IPS-15b (cell line): ENCODE results near the gene RUNX1.

Source experiments
- H3K27me3 ChIP-seq: one replicate; pipeline ENCODE4 v1.6.1; 2013; ENCODE audit warnings: low read length; ENCODE audit not compliant: control insufficient read depth, insufficient read depth
- H3K36me3 ChIP-seq: one replicate; pipeline ENCODE4 v1.6.1; 2013; ENCODE audit warnings: low read length; ENCODE audit not compliant: control insufficient read depth, insufficient read depth
- H3K4me1 ChIP-seq: one replicate; pipeline ENCODE4 v1.6.1; 2013; ENCODE audit warnings: mild to moderate bottlenecking, low read length; ENCODE audit not compliant: control insufficient read depth, insufficient read depth
- H3K4me3 ChIP-seq: one replicate; pipeline ENCODE4 v1.5.1; 2013; ENCODE audit warnings: low read depth, low read length
- H3K9ac ChIP-seq: one replicate; pipeline ENCODE4 v1.6.1; 2013; ENCODE audit warnings: low read depth, mild to moderate bottlenecking, low read length
- H3K9me3 ChIP-seq: one replicate; pipeline ENCODE4 v1.6.1; 2013; ENCODE audit warnings: mild to moderate bottlenecking, low read length; ENCODE audit not compliant: control insufficient read depth, insufficient read depth

Gene RUNX1

DNA sequence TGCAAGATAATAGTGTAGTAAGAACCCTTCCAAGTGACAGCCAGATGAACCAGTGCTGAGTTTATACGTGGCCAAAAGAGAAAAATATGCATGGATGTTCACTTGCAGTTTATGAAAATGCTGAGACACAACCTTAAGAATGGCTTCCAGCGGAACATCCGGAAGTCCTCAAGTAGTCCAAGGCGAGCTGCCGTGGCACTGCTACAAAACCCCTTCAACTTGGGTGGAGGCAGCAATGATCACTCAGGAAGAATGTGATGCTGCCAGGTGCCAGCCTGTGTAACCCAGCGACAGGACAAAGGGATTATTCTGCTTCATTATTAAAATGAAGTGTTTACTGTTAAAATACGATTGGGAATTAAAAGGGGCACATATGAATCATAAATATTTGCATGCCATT, 179.6 kb downstream of the RUNX1 start:
- Histone ChIP-seq H3K27me3 (peaks cover 54% of the 10 kb centered on the region), H3K9ac (no peak overlapping the region), H3K4me3 (no peak overlapping the region), H3K36me3 (no peaks in the 10 kb centered on the region), H3K4me1 (peaks cover 19% of the 10 kb centered on the region), H3K9me3 (no peaks in the 10 kb centered on the region)

DNA sequence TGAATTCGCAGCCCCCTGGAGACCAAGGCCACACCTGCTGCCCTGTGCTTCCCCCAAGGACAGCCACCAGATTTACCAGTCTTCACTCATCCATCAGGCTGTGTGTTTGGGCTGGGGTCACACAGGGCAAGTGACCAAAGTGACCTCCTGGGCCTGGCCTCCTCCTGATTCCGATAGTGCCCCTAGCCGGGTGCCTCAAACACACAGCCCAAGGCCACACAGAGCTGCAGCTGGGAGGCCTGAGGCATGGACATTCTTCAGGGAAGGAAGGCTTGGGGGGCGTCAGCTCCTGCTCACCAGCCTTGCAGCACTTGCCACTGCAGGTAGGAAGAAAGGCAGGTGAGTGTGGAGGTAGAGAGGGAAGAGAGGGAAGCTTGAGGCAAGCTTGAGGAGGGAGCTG, 181.3 kb downstream of the RUNX1 start:
- no peaks in the 10 kb centered on the region for H3K9me3 ChIP-seq
- no peaks in the 10 kb centered on the region for H3K36me3 ChIP-seq
- peaks cover 59% of the 10 kb centered on the region for H3K27me3 ChIP-seq
- peaks cover 19% of the 10 kb centered on the region for H3K4me1 ChIP-seq
- H3K9ac ChIP-seq = no peak overlapping the region
- no peak overlapping the region for H3K4me3 ChIP-seq

DNA sequence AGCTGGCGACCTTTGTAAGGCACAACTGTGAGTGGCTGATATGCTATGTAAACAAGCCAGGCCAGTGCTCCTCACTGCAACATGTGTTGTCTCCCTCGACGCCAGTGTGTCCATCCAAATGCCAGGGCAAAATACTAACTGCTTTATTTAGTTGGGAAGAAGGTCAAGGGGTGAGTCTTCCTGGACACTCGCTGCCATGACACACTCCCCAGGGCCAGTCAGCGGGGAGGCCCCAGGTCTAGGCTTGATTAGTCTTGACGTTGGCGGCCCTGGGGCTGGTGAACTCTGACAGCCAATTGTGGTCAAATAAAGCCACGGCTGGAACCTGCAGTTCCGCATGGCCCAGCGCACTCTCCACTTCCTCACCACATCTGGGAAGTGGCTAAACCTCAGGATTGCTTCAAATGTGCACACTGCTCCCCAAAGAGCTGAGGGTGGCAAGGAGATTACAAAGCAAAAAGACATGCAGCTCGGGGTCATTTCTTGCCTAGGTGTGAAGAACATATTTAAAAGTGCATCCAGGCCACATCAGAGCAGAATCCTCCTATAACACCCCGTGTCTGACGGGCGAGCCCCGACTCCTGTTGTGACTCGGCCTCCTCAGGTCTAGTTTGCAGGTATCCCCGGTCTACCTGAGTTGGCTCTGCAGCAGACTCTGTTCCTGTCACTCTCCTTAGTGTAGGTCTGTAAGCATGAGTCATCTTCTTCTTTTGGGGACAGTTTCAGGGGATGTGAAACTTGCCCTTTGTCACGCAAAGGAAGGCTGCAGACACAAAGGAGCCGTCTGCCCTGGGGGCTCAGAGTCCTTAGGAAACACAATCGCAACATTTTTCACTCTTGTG, 183.5 kb downstream of the RUNX1 start:
- Histone ChIP-seq H3K4me3 (no peak overlapping the region), H3K36me3 (no peaks in the 10 kb centered on the region), H3K9me3 (no peaks in the 10 kb centered on the region)

DNA sequence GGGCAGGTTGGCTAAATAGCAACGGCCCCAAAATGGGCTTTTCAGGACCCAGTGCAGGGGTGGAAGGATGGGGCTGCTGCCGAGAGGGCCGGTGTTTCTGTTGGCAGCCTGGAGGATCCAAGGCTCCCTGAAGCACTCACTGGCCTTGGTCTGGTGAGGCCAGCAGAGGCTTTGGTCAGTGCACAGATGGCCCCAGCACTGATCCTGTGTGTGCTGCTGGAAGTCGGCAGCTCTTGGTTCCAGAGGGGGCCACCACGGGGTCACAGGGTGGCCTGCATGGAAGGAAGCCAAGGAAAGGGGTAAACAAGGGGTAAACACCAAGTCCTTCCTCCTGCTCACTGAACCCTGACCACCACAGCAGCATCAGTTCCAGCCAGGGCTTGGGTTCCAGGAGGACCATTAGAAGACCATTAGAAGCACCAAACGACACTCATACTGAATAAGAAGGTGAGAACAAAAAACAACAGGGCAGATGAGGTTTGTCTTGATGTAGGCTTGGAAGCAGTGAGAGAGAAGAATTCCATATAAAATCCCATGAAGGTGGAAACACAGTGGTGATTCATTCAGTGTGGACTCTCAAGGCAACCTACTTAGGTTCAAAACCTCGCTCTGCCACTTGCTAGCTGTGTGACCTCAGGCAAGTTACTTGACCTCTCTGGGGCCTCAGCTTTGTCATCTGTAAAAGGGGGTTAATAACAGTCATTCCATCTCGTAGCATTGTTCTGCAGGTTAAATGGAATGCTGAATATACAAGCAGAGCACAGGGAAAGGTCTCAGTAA, 184.5 kb downstream of the RUNX1 start:
- Histone ChIP-seq H3K36me3 (no peaks in the 10 kb centered on the region), H3K4me3 (no peak overlapping the region), H3K27me3 (peaks cover 48% of the 10 kb centered on the region), H3K9me3 (no peaks in the 10 kb centered on the region), H3K4me1 (peaks cover 19% of the 10 kb centered on the region), H3K9ac (no peak overlapping the region)

More for the DNA sequence above, 183.5 kb downstream of the RUNX1 start:
- peaks cover 55% of the 10 kb centered on the region for H3K27me3 ChIP-seq
- no peak overlapping the region for H3K9ac ChIP-seq
- H3K4me1 ChIP-seq = peaks cover 19% of the 10 kb centered on the region

DNA sequence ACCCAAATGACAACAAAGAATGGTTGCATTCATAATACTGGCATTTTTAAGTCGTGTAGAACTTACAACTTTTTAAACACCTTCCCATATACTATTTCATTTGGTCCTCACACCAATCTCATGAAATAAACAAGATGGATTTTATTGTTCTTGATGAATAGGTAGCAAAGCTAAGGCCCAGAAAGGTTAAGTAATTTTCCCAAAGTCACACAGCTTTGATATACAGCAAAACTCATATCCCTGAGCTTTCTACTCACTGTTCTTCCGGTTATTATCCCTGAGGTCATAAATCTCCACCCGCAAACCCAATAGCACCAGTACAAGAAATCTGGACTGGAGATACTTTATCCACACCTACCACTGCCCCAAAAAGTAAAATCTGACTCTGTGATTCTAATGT, 186.2 kb downstream of the RUNX1 start:
- no peaks in the 10 kb centered on the region for H3K36me3 ChIP-seq
- H3K9me3 ChIP-seq = no peaks in the 10 kb centered on the region
- H3K4me3 ChIP-seq = no peak overlapping the region
- H3K27me3 ChIP-seq = peaks cover 32% of the 10 kb centered on the region
- no peak overlapping the region for H3K9ac ChIP-seq
- peaks cover 17% of the 10 kb centered on the region for H3K4me1 ChIP-seq

DNA sequence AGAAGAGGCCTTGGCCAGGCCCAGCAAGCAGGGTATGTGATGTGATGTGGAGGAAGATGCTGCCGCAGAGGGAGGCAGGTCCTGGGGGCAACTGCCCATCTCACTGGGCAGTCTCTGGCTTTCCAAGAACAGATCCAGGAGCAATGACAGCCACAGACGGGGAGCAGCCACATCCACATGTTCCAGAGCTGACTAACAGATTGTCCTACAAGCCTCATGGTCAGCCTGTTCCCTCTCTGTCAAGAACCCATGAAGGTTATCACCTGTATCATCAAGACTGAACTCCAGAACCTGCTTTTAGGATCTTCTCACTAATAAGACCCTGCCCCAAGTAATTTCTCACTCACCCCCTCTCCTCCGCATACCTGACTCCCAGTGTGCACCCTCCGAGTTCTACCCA, 187.8 kb downstream of the RUNX1 start:
- peaks cover 24% of the 10 kb centered on the region for H3K27me3 ChIP-seq
- H3K36me3 ChIP-seq = no peaks in the 10 kb centered on the region
- H3K4me1 ChIP-seq = peaks cover 5% of the 10 kb centered on the region
- no peaks in the 10 kb centered on the region for H3K9me3 ChIP-seq
- H3K9ac ChIP-seq = no peak overlapping the region
- H3K4me3 ChIP-seq = no peak overlapping the region

DNA sequence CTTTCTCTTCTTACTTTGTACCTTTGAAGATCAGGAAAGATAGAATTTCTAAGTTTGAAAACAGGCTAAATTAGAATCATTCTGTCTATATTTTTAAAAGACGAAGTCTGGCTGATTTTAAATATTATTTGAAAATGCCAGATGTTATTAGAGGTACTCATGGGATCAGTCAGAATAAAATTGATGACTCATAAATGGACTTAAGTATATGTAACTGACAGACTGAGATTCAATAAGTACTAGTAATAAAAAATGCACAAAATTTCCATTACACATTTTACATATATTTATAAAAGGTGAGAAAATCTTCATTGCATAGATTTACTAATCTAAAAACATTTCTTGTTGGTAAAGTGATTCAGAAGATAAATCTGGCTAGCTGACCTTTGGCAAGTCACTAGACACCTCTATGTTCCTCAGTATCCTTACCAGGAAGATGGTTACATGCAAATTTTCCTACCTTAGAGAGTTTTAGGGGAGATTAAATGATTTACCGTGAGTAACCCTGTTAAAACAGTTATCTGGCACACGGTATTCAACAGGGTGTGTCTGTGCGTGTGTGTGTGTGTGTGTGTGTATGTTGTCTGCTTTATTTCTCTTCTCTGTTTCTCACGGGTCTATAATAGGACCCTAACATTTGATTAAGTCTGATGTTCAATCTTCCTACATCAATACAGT, 189.0 kb downstream of the RUNX1 start:
- Histone ChIP-seq H3K4me1 (no peaks in the 10 kb centered on the region), H3K27me3 (peaks cover 19% of the 10 kb centered on the region), H3K36me3 (no peaks in the 10 kb centered on the region), H3K4me3 (no peak overlapping the region), H3K9me3 (no peaks in the 10 kb centered on the region), H3K9ac (no peak overlapping the region)

DNA sequence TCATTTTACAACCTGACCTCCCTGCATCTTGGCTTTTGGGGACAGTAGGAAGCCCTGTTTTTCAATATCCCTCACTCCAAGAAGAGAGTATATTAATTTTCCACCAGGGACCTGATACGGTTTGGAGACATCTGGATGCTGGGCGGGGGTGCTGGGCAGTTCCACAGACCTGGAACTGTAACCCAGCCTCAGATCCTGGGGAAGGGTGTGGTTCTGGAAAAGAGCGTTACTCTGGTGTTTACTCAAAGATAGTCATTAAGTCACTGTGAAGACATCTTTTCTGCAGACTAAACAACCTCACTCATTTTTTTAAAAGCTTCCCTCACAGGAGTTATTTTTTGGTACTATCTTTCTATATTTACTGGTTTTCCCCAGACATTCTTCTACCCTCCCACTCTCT, 190.5 kb downstream of the RUNX1 start:
- Histone ChIP-seq H3K4me1 (no peaks in the 10 kb centered on the region), H3K27me3 (peaks cover 4% of the 10 kb centered on the region), H3K9me3 (no peaks in the 10 kb centered on the region), H3K4me3 (no peak overlapping the region), H3K9ac (no peak overlapping the region), H3K36me3 (no peaks in the 10 kb centered on the region)

DNA sequence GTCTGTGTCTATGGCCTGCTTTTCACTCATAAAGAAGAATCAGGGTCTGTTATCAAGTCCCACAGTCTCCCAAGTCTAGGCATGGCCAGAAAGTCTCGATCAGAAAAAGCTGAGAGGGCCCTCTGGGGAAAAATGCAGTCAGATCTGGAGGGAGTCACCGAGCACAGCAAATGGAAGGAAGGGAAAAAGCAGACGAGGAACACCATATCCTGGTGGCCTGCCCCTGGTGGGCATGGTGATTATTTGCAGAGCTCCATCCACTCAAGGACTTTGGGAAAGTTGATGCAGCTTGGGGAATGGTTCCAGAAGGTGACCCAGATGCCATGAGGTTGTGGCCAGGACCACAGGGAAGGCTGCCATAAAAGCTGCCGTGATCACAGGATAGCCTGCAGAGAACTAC, 191.2 kb downstream of the RUNX1 start:
- no peak overlapping the region for H3K9ac ChIP-seq
- H3K4me1 ChIP-seq = no peaks in the 10 kb centered on the region
- no peaks in the 10 kb centered on the region for H3K9me3 ChIP-seq
- H3K4me3 ChIP-seq = no peak overlapping the region
- no peaks in the 10 kb centered on the region for H3K36me3 ChIP-seq
- peaks cover 4% of the 10 kb centered on the region for H3K27me3 ChIP-seq

DNA sequence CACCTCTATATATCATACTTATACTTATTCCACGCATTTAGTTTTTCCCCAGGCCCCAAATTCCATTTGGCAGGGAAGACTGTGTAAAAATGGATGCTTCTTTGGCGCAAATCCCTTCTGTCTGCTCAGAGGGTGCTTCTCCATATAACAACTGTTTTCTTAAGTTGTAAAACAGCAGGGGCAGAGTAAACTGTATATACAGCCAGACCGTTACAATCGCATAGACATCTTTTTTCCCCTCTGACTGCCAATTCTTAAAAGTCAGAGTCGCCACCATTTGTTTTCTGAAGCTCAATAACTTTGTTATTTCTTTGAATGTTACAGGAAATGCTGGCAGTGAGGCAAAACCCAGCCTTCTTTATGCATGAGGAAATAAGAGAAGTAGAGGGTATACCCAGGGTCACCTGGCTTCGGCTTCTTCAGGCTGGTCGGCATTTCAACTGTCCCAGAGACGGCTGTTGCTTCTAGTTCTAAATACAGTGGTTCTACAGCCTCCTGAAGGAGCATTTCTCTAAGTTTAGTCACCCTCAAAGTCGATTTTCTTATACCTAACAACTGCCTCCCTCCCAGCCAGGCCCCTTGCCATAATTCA, 191.9 kb downstream of the RUNX1 start:
- Histone ChIP-seq H3K9ac (no peak overlapping the region), H3K4me3 (no peak overlapping the region), H3K27me3 (peaks cover 4% of the 10 kb centered on the region), H3K9me3 (no peaks in the 10 kb centered on the region), H3K4me1 (no peaks in the 10 kb centered on the region), H3K36me3 (no peaks in the 10 kb centered on the region)

DNA sequence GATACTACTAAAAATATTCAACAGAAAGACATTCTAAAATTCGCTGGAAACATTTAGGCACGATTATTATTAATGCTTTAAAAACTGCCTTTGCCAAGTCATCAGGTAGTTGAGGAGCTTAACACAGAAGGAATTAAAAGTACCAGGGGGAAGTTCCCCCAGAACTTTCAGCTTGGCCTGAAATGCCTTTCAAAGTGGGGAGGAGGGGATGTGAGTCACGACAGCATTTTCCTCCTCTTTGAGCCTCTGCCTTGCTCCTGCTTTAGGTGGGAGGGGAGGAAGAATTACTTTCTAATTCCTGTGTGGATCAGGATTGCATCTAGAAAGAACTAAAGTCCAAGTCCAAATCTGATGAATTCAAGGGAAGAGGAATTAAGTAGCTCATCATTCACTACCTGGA, 196.7 kb downstream of the RUNX1 start:
- Histone ChIP-seq H3K4me3 (no peak overlapping the region), H3K27me3 (no peaks in the 10 kb centered on the region), H3K9me3 (no peaks in the 10 kb centered on the region), H3K4me1 (no peaks in the 10 kb centered on the region), H3K9ac (no peak overlapping the region), H3K36me3 (no peaks in the 10 kb centered on the region)
